ENCODE results near the gene TTK. TPM values are rescaled to one million over a fixed set of nuclear protein-coding genes. Genes with fewer than 3 reads are reported as not detected.
"Not testable (repeated sequence)": the region's sequence is repeated elsewhere in the genome, so short reads cannot be mapped to it uniquely, and the experiment has no call there.

The TTK gene
- total RNA-seq, 1 donor from 2014 or later = 0.80 TPM

DNA sequence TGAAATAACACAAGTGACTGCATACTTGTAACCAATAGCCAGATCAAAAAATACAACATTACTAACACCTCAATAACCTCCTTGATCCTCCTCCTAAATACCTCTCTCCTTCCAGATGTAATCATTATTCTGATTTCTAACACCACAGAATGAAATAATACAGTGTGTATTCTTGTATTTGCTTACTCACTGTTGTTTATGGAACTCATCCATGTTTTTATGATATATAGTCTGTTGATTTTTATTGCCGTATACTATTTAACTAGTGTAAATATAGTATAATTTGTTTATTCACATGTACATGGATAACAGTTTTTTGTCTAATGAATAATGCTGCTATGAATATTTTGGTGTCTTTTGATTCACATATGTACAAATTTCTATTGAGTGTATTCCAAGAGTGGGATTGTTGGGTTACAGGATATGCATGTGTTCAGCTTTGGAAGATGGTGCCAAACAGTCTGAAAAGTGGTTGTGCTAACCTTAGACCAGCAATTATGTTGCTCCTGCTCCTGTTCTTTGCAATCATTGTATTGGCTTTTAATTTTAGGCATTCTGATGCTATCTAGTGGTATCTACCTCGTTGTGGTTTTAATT, 11.5 kb downstream of the TTK start:
- intact Hi-C loops (cut with DNase I) = no loop called here
- ATAC-seq (no peak), DNase-seq (ENCODE audit: low spot score) (no peak)

DNA sequence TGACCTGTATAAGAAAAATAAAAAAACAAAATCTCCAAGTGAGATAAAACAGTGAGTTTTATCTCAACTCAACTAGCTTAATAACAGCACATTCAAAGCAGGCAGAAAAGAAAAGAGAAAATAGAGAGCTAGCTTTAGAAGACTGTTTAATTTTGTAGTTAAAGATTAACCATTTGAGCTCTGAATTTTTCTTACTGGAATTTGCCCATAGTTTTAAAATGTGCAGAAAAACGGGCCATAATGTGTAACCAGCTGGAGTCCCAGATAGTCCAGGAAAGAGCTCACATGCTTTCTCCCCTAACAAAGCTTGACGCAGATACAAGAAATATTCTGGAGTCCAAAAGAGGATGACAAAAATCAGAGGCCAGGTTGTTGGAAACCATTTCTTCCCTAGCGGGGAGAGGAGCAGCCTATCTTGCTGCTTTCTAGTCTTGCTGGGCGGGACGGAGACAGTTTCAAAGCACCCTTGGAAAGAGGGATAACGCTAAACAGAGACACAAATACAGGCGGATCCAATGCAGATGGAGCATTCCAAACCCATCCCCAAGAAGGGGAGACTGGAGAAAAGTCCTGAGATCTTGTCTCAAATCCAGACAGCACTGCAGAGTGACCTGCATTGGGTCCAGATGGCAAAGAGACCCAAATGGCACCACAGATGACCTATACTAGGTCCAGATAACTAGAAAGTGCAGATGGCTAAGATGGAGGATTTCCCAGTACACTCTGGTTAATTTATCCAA, 16.1 kb downstream of the TTK start:
- DNase-seq (ENCODE audit: low spot score) (no peak), ATAC-seq (no peak)
- intact Hi-C loops (cut with DNase I) = no loop called here

DNA sequence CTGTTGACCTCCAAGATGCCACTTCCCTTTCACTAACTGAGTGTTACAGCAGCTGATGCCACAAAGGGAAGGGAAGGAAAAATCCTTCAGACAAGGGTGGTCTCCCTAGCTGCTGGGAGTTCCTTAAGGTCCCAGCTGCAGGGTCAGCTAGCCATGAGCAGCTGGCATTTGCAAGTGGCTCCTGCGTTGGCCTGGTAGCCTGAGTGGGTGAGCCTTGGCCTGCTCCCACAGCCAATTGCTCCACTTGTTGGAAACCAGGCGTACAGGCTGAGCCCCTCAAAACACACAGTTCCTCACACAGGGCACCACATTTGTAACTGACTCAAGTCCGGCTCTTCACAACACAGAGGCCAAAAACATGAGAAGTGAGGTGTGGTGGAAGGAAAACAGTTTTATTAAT, 16.7 kb downstream of the TTK start:
- intact Hi-C loops (cut with DNase I) = no loop called here
- no peak for DNase-seq (ENCODE audit: low spot score)
- ATAC-seq = no peak

DNA sequence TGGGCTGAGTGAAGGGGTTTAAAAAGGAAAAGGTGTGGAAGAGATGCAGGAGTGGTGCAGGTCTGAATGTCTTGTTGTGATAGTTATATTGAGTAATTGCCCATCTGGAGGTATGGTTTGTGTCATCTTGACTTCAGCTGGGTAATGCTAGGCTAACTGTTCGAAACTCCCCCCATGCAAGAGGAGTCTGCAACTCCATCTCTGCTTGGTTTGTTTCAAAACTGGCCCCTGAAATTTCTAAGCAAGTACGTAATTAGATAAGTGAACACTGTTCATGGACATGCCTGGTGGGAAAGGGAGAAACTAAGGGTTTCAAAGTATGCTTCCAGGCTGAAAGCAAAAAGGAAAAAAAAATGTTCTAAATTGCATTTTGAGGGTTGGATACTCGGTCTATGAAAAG, 17.1 kb downstream of the TTK start:
- intact Hi-C loops (cut with DNase I) = no loop called here
- DNase-seq (ENCODE audit: low spot score) (no peak), ATAC-seq (no peak)

DNA sequence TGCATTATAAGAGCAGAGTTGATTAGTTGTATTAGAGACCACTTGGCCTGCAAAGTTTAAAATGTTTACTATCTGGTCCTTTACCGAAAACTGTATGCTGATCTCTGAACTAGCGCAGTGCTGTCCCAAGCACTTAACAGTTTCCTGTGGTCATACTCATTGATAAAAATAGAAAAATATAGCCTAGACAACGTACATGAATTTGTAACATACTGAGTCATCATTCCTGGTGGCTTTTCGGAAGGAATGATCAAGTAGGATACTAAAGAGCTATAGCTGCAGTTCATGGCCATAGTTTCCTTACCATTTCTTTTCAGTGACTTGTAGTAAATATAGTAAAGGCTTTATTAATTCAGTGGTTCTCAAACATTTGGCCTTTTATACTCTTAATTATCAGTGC, 18.4 kb downstream of the TTK start:
- DNase-seq (ENCODE audit: low spot score) = no peak
- ATAC-seq = no peak
- intact Hi-C loops (cut with DNase I) = no loop called here

DNA sequence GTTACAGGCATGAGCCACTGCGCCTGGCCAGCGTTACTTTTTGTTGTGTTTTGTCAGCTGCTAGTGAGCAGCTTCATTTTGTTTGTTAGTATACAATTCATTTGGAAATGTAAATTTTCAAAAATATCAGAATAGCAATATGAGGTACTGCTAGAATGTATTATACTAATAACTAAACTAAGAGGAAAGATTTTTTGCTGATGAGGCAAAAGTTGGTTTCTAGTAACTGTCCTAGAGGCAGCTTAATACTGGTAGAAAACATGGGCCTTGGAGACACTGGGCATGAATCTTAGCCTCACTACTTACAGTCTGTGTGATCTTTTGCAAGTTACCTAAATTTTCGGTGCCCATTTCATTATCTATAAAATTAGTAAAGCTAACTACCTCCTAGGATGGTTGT, 24.1 kb downstream of the TTK start:
- intact Hi-C loops (cut with DNase I) = no loop called here
- ATAC-seq (no peak), DNase-seq (ENCODE audit: low spot score) (no peak)

DNA sequence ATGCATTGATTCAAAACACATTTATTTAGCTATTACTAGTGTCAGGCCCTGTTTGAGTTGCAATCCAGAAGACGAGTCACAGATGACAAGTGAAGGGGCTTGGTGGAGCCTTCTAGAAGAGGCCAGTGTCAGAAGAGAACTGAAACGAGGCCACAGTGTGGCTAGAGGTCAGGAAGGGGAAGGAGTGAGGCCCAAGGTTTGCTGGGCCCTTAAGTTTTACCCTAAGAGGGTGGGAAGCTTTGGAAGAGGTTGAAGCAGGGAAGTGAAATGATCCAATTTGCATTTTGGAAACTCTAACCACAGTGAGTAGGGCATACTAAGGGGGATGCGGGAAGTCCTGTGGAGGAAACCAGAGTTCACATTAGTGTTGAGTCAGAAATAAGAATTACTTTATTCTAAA, 25.0 kb downstream of the TTK start:
- DNase-seq (ENCODE audit: low spot score) (no peak), ATAC-seq (no peak)
- intact Hi-C loops (cut with DNase I) = no loop called here

DNA sequence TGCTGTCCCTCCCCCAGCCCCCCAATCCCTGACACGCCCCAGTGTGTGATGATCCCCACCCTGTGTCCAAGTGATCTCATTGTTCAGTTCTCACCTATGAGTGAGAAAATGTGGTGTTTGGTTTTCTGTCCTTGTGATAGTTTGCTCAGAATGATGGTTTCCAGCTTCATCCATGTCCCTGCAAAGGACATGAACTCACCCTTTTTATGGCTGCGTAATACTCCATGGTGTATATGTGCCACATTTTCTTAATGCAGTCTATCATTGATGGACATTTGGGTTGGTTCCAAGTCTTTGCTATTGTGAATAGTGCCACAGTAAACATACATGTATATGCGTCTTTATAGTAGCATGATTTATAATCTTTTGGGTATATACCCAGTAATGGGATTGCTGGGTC, 43.8 kb downstream of the TTK start:
- intact Hi-C loops (cut with DNase I); ATAC-seq: not testable (repeated sequence)

DNA sequence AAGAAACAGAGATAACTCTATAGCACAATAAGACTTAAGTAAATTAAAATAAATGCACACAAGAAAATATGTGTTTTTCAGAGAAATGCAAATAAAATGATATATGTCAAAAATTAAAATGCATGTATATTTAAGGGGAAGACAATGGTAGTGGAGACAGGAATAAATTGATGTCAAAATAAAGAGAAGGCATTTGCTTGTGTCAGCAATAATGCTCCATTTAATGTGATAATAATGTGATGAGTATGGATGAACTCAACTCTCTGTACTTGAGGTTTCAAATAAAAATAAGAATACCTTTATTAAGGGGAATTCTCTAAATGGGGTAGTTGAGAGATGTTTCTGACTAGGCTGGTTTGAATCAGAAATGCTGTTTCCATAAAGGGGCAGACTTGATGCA, 56.3 kb downstream of the TTK start:
- ATAC-seq (no peak), DNase-seq (ENCODE audit: low spot score) (no peak)
- intact Hi-C loops (cut with DNase I) = no loop called here

More for the DNA sequence above, 43.8 kb downstream of the TTK start:
- DNase-seq (ENCODE audit: low spot score) = not testable (repeated sequence)

DNA sequence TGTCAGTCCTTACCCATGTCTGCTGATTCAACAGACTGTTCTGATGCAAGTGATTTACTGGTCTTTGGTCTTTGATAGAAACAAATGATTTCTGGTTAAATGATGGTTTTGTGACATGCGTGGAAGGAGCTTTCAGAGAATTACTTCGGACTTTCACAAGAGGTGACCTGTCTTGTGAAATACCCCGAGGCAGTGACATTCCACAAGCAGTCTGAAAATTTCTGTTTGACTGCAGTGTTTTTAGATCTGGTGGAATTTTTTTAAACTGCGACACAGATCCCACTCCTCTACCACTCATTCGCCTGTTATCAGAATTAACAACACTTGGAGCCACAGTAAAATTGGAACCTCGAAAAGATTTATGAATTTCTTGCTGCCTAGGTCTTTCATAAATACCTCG, 63.7 kb downstream of the TTK start:
- intact Hi-C loops (cut with DNase I); ATAC-seq; DNase-seq (ENCODE audit: low spot score): not testable (repeated sequence)

DNA sequence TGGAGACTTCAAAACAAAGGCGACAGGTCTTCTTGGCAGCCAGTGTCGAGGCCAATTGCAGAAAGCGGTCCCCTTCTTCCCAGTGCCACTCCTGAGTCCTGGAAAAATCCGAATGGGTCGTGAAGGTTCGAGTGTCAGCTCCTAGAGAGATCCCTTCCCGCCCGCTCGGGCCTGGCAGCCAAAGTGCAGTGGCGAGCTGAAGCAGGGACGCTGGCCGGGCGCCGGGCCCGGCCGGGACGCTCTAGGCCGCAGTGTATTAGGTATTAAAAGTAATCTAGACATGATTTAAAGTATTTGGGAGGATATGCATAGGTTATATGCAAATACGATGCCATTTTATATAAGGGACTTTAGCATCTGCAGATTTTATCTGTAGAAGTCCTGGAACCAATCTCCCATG, 66.0 kb downstream of the TTK start:
- DNase-seq (ENCODE audit: low spot score); intact Hi-C loops (cut with DNase I); ATAC-seq: not testable (repeated sequence)

DNA sequence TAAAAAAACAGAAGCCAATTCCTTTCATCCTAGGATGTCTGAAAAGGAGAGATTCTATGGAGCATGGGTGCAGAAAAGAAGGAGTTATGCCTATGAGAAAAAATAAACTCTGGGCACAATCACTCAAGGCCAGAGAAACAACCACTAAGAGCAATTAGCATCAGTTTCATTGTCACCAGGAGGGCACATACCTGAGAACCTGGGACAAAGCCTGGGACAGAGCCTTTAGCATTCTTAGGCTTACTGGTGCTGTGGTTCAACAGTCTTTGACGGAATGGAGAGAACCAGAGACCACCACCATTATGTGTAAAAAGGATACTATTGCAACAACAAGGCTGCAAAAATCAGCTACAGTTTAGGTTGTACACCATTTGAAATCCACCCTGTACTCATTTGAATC, 72.6 kb downstream of the TTK start:
- intact Hi-C loops (cut with DNase I) = loop anchor here (5.0 kb wide), 1 partner anchor 865 kb away; no protein-coding TSS in a partner anchor
- no peak for DNase-seq (ENCODE audit: low spot score)
- ATAC-seq = no peak

DNA sequence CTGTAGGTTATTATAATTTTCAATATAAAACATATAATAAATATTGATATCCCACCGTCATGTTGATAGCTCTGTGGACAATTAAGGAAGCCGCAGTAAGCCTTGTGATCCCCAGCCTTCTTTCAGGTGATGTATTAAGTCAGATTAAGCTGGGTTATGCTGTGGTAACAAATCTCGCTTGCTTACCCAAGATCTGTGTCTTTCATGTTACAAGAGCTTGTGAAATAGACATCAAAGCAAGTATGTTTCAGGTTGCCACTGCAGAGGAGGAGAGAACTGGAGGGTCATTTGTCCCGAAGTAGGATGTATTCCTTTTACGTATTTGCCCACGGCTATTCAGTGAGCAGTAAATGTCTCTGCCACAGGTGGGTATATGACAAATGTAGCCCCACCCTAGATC, 84.2 kb downstream of the TTK start:
- DNase-seq (ENCODE audit: low spot score) = no peak
- ATAC-seq = no peak
- intact Hi-C loops (cut with DNase I) = no loop called here

DNA sequence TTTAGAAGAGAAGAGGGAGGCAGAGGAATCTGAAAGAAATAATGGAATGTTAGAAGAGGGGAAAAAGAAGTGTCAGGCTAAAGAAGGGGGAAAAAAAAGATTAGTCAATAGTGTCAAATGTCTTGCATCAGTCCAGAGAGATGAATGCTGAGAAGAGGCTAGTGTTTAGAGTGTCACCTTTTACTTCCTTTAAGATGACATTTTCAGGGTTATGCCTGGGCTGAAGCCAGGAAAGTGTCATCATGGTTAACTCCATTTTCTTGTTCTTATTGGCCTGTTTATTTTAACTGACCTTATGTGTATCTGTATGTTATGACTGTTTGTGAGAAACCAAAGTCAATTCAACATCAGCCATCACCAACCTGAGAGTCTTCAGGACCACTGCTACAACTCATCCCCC, 87.1 kb downstream of the TTK start:
- intact Hi-C loops (cut with DNase I) = no loop called here
- ATAC-seq = no peak

More for the DNA sequence above, 87.1 kb downstream of the TTK start:
- DNase-seq (ENCODE audit: low spot score) = no peak

Other genes with a start within 250 kb of the TTK start
- 1.2 TPM for gene ELOVL4, start 57.1 kb upstream of the TTK start, total RNA-seq
- gene BCKDHB, start 102.0 kb downstream of the TTK start, total RNA-seq = 25.0 TPM